GM23248 (cell line): ENCODE data around the gene DYNC2LI1.

Experiments
- EZH2 ChIP-seq: fragments of 200-600 bp; sonication (generic); IDR thresholded peaks from 2 replicates; pipeline ENCODE4 v1.6.1; 2018; ENCODE audit warnings: antibody characterized with exemption, mild to moderate bottlenecking; ENCODE audit not compliant: insufficient read depth, poor library complexity, severe bottlenecking
- EZH2phosphoT487 ChIP-seq: fragments of 200-600 bp; sonication (generic); IDR thresholded peaks from 2 replicates; pipeline ENCODE4 v1.6.1; 2018; ENCODE audit warnings: antibody characterized with exemption, moderate library complexity, mild to moderate bottlenecking, low read depth; ENCODE audit not compliant: insufficient read depth

- TF ChIP-seq EZH2phosphoT487 (no peak), EZH2 (no peak)
Measured at GRCh38 chr2:43773876-43774613, at the start of gene DYNC2LI1.
